GM21619 (cell line): ENCODE results near the gene IQSEC2.

Source experiments
- ATAC-seq: cut with Tn5 transposase; IDR thresholded peaks from one replicate; pipeline ENCODE4 v1.9.1; 2021; ENCODE audit not compliant: unreplicated experiment

The IQSEC2 gene

GRCh38 chrX:53305219-53305995 is 24.0 kb upstream of the IQSEC2 start:
- no peak for ATAC-seq

- ATAC-seq: no peak
Measured at GRCh38 chrX:53303195-53303594, 21.8 kb upstream of the IQSEC2 start.

- ATAC-seq: no peak
Measured at GRCh38 chrX:53300157-53300556, 18.8 kb upstream of the IQSEC2 start.

DNA sequence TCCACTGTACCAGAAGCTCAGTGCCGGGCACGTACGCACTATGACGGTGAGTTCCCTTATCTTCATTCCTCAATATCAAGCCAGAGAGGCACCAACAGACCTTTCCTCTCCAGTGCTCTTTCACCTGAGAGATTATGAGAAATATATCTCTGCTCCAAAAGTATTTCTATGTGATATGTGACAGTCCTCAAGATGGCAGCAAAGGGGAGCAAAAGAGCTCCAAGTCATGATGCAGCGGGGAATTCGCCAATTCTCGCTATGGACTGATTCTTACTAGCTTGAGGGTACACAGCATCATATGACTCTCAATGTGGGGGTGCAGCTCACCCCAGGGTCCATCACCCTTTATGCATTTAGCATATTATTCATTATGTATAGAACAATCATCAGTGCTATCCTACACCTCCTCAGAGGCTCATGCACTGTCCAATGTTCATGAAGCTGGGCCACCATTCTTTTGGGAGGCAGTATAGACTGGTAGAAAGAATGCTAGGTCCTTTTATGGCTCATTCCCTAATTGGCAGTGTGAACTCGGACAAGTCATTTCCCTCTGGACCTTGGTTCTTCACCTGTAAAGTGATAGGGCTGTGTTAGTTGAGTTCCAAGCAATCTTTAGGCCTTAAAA is 12.8 kb upstream of the IQSEC2 start:
- no peak for ATAC-seq

GRCh38 chrX:53291596-53291995 is 10.2 kb upstream of the IQSEC2 start:
- no peak for ATAC-seq

DNA sequence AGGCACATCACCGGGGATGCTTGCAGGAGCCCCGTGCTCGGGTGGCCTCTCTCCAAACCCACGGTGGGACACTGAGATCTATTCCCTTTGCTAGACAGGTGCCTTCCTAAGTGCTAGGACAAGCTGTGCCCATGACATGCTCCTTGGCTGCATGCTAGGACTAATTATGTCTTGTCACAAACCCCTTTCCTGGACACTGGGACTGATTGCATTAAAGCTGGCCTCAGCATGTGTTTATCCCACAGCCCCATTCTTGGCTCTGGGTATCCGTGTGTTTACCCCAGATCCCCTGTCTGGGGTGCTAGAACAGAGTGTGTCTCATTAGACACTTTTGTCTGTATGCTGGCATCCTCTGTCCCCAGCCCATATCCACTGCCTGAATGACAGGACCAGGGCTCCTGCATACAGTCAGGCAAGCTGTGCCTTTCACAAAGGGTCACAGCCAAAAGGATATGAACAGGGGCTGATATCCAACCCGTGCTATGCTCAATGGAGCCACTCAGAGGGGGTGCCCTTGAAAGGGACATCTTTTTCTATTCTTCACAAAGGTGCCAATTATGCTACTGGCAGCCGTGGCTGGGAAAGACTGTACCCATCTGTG is 9.2 kb upstream of the IQSEC2 start:
- ATAC-seq: no peak

DNA sequence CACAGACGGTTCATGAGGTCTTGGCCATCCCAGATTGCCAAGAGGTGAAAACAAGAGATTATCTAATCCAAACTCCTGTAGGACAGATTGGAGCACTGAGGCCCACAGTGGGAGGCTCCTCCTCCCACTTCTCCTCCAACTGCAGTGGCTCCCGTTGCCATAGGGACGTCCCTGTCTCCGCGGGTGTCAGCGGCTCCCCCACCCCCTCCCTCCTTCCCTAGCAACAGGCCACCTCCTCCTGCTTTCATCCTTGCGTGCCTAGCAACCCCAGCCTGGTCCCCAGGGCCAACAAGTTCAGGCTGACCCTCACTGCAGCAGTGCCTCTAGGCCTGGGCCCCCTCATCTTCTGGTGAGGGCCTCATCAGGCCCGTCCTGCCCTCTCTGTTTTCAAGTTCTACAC is 6.8 kb upstream of the IQSEC2 start:
- ATAC-seq: no peak

DNA sequence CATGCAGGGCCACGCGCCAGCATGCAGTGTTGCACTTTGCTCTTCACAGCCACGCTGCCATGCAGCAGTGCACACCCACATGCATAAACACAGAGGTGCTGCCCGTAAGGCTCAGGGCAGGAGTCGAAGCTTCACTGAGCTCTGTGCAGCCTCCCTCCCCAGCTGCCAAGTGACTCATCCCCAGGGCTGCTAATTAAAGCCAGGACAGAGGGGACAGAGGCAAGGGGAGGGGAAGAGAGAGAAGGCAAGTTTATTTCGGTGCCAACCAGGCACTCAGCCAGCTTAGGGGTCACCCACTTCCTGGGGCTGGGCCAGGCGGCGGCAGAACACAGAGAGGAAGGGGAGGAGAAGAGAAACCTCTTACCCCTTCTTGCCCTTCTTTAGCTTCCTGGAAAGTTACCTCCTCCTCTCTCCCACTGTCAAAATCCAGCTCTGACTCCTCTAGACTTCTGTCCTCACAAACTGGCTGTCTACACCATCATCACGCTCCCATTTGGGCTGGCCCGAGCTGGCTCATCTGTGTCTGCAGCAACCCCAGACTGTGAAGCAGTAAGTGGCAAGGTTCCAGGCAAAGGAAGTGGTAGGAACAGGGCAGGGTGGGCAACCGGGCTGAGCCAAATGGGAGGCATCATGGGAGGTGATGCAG is 6.2 kb upstream of the IQSEC2 start:
- ATAC-seq: no peak

GRCh38 chrX:53286171-53286570 is 4.8 kb upstream of the IQSEC2 start:
- ATAC-seq: no peak

GRCh38 chrX:53285591-53285990 is 4.2 kb upstream of the IQSEC2 start:
- ATAC-seq: no peak

DNA sequence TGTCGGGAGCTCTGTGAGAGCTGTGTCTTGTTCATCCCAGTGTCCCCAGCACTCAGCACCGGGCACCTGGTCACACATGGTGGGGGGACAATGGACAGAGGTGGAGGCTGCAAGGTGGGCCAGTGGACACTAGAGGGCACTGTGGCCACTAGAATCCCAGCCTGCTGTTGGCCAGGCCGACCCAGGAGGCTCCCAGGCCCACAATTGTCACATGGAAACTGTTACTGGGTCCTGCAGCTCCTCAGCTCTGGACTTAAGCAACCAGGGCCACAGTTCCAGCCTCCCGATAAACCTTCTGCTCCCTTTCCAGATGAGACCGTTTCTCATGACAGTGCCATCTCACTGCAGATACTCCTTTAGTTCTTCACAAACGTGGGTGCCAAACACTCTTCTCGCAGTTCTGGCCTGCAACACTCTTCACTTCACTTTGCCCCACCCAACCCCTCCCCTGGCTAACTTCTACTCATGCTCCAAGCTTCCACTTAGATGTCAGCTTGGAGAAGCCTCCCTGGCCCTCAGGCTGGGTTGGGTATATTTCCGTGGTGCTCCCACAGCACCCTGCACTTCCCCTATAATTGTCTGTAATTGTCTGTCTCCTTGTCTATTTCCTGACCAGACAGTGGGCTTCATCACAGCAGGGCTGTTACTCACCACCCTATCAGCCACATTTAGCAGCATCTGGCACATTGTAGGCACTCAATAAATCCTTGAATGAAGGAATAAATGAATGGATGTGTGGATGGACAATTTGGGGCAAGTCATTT is 3.5 kb upstream of the IQSEC2 start:
- ATAC-seq: no peak

DNA sequence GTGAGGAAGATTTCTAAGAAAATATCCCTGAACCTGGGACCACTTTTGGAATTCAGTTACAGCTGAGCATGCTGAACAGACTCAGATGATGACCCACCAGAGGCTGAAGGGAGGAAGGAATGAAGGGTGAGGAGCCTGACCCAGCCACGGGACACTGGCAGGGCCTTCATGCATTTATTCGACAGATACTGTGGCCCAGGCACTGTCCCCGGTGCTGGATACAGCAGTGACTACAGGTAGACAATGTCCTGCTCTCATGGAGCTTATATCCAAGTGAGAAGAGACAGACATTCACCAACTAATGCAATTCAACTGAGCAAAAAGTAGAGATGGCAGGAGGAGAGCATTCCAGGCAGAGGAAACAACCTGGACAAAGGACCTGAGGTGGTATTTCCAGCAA is 2.2 kb upstream of the IQSEC2 start:
- ATAC-seq: no peak

GRCh38 chrX:53283099-53283498 is 1.7 kb upstream of the IQSEC2 start:
- no peak for ATAC-seq

DNA sequence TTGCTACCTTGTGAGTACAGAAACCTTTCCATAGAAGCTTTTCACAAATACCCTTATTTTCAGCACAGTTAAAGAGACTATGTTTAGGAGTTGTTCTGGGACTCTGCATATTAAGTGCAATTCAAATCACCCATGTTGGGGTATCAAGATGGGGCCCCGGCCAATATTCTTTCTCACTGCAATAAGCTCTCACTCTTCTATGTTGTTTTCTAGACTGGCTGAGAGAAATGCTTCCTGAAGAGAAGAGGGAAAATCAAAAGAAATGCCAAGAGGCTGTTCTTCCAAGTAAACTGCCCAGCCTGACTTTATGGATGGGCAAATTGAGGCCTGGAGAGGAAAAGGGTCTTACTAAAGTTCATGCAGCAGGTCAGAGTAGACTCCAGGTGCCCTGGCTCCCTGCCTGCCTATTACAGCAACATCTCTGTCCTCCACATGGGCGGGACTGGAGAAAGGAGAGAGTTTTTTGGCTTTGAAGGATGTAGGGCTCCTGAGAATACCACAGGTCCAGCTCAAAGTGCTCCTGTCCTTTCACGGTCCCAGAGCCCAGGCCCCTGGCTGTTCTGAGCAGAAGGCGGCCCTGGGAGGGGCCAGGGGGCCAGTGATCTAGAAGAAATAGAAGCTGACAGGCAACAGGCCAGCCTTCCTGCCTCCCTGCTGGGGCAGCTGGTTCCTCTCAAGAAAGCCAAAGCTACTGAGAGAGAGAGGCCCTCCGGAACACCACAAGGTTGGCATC is 745 bp upstream of the IQSEC2 start:
- no peak for ATAC-seq

DNA sequence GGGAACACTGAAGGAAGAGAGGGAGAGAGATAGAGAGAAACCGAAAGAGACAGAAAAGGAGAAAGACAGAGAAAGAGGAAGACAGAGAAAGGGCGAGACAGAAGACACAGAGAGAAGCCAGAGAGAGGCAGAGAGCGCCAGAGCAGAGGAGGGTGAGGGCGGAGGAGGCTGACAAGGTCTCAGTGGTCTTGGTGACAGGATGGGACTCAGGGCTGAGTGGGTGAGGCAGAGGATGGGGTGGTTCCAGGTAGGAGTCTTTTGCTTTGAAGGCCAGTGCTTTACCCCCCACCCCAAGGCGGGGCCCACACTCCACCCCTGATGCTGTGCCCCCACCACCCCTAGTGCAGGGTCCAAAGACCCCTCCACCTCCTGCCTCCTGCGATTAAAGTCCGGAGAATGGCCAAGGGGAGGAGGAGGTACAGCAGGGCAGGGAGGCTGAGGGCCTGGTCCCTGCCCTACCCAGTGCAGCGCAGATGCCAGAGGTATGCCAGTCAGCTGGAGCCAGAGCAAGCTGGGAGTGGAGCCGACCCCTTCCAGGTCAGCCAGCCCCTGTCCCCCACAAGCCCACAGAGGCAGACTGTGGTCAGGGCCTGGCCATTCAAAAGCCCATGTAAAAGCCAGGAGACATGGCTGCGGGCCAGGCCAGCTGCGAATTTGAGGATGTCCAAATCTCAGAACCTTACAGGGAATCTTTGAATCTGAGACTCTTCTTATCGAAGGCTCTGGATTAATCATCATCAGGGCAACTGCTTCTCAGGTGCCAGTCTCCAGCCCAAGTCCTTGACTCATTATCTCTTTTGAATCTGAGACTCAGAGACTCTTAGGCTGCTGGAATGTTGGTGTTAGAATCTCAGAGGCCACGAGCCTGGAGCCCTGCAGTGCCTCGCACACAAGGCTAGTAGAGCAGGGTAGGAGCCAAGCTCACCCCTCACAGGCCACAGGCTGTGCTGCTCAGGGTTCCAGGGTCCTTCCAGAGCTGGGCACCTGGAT is 758 bp downstream of the IQSEC2 start:
- ATAC-seq: no peak

- ATAC-seq: no peak
Measured at GRCh38 chrX:53279296-53280237, 1.8 kb downstream of the IQSEC2 start.

- no peak for ATAC-seq
Measured at GRCh38 chrX:53272808-53273337, 8.5 kb downstream of the IQSEC2 start.

DNA sequence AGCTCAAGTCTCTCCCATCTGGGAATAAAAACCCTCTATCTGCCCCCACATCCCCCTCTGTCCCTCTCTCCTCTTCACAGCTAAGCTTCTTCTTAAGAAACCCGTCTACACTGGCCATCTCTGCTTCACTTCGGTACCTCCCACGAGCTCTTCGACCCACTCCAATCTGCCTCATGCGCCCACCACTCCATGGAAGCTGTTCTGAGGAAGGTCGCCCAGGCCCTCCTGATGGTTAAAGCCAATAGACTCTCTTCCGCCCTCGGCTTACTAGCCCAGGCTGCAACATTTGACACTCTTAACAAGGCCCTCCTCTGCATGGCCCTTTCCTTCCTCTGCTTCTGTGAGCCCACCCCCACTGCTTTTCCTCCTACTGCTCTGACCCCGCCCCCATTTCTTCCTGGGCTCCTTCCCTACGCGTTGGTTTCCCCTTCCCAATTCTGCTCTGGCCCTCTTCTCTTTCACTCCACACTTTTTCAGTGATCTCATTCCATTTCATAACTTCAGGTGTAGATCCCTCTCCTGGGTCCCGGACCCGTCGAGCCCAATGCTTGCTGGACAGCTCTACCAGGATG is 11.8 kb downstream of the IQSEC2 start:
- ATAC-seq: no peak
